Measurements from ENCODE around the gene COL4A2. TPM values are rescaled to one million over a fixed set of nuclear protein-coding genes. Genes with fewer than 3 reads are reported as not detected.

The COL4A2 gene
- total and polyA plus RNA-seq, 11 donors, result 92.4 to 377 (median 166) TPM

DNA sequence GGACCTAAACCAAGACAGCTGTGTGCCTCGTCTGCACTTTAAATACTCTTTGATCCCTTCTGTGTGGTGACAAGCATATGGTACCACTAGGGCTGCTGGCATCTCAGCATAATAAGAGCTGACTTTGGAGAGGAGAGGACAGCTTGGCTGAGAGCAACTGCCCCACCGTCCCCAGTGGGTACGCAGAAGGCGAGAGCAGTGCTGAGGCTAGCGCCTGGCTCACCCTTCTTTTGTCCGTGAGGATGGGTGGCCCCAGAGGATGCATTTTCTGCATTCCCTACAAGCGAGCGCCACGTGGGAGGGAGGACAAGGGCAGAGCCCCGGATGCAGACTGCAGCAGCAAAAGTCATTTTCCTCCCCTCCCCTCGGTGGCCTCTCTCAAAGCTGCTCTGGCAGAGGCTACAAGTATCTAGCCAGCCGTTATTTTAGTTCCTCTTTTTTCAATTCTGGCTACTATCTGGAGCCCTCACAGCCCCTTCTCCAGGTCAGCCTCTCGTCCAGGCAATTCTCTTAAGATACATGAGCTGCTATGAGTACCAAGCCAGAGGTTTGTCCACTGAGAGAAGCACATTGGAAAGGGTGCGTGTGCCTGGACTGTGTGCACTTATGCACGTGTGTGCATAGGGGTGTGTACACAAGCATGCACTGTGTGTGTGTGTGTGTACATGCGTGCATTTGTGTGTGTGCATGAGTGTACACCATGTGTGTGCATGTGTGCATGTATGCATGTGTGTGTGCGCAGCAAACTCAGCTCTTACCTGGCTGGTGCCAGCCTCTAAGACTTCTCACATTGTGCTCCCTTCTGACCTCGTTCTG lies 203.1 kb downstream of the COL4A2 start:
- intact Hi-C loops (cut with DNase I), result loop anchor here in 6 of 10 donors (5.0 to 10.0 kb wide), 3 partner anchors 47 to 55 kb away; partner anchors contain the start of gene RAB20 (in 5 of the 6)
- Histone ChIP-seq H3K27me3 (no peaks in the 10 kb centered on the region), H3K4me1 (peaks cover 0 to 53% (median 28%) of the 10 kb centered on the region in 12 donors), H3K4me3 (no peak overlapping the region), H3K36me3 (peaks cover 0 to 93% (median 81%) of the 10 kb centered on the region in 9 donors), H3K27ac (peak overlapping the region; percentile 36 to 97 (median 86)), H3K9me3 (no peaks in the 10 kb centered on the region)
- no peak for TF ChIP-seq CTCF (IDR thresholded peaks at IDR 0.05)
- TF ChIP-seq POLR2A (IDR thresholded peaks at IDR 0.05), result no peak
- WGBS, 4 donors, result 29 to 41% (median 38%) methylated on average over 17 to 18 of the region's 18 CpGs
- DNase-seq (peak in 4 of 5 donors; percentile 47 to 68 (median 64)), ATAC-seq (peak in 3 of 4 donors; percentile 13 to 24 (median 20))

GRCh38 chr13:110511509-110512181 lies 204.6 kb downstream of the COL4A2 start:
- peaks cover 0 to 80% (median 71%) of the 10 kb centered on the region in 9 donors for H3K36me3 ChIP-seq

GRCh38 chr13:110512198-110512740 lies 205.2 kb downstream of the COL4A2 start:
- 86 to 93% (median 90%) methylated on average over 17 of the region's 17 CpGs for WGBS, 4 donors
- TF ChIP-seq POLR2A (IDR thresholded peaks at IDR 0.05) (no peak), CTCF (IDR thresholded peaks at IDR 0.05) (no peak)
- peaks cover 0 to 36% (median 20%) of the 10 kb centered on the region in 12 donors for H3K4me1 ChIP-seq
- no peak overlapping the region for H3K27ac ChIP-seq
- intact Hi-C loops (cut with DNase I), result loop anchor here in 2 of 10 donors (5.0 to 10.0 kb wide), 2 partner anchors 45 to 53 kb away; partner anchors contain the start of gene RAB20 (in 1 of the 2)
- peaks cover 0 to 7% (median 0%) of the 10 kb centered on the region in 12 donors for H3K9me3 ChIP-seq
- no peaks in the 10 kb centered on the region for H3K27me3 ChIP-seq
- H3K36me3 ChIP-seq, result peaks cover 0 to 74% (median 65%) of the 10 kb centered on the region in 9 donors
- DNase-seq, result peak in 1 of 5 donors; percentile 44
- H3K4me3 ChIP-seq, result no peak overlapping the region
- ATAC-seq, result no peak

More at GRCh38 chr13:110511509-110512181, 204.6 kb downstream of the COL4A2 start:
- Histone ChIP-seq H3K9me3 (peaks cover 0 to 7% (median 0%) of the 10 kb centered on the region in 12 donors), H3K4me1 (peaks cover 0 to 42% (median 26%) of the 10 kb centered on the region in 12 donors), H3K4me3 (no peak overlapping the region), H3K27ac (peak overlapping the region in 1 of 12 donors; percentile 87), H3K27me3 (no peaks in the 10 kb centered on the region)
- 94 to 98% (median 96%) methylated on average over 20 to 31 of the region's 31 CpGs for WGBS, 4 donors
- intact Hi-C loops (cut with DNase I), result loop anchor here in 2 of 10 donors (5.0 to 10.0 kb wide), 2 partner anchors 46 to 53 kb away; partner anchors contain the start of gene RAB20 (in 1 of the 2)
- no peak for TF ChIP-seq CTCF (IDR thresholded peaks at IDR 0.05)
- TF ChIP-seq POLR2A (IDR thresholded peaks at IDR 0.05), result no peak
- DNase-seq, result no peak
- no peak for ATAC-seq
